Neural cell (in vitro differentiated cells): ENCODE data around the gene NELFA.

ENCODE experiments used
- EP300 ChIP-seq: fragments of 450-650 bp; conservative IDR thresholded peaks from 2 replicates; pipeline ENCODE4 v1.6.1; 2014; ENCODE audit warnings: antibody characterized with exemption, mild to moderate bottlenecking, moderate library complexity; ENCODE audit not compliant: poor library complexity, severe bottlenecking
- EZH2 ChIP-seq: fragments of 200-600, 300-800 bp; shearing (Covaris generic), sonication (generic); IDR thresholded peaks from 2 replicates; pipeline ENCODE4 v1.6.1; 2014; ENCODE audit warnings: antibody characterized with exemption, low read length, borderline replicate concordance, mild to moderate bottlenecking; ENCODE audit not compliant: insufficient read depth, poor library complexity, severe bottlenecking
- MXI1 ChIP-seq: fragments of 450-650 bp; conservative IDR thresholded peaks from 2 replicates; pipeline ENCODE4 v1.6.1; 2014; ENCODE audit warnings: antibody characterized with exemption, mild to moderate bottlenecking; ENCODE audit not compliant: poor library complexity, severe bottlenecking
- TAF1 ChIP-seq: IDR thresholded peaks from 2 replicates; pipeline ENCODE4 v1.6.1; 2012; ENCODE audit warnings: low read depth
- TF ChIP-seq, protein P1 (sequence below): fragments of 450-650 bp; IDR thresholded peaks from 2 replicates; pipeline ENCODE4 v1.5.1; 2014; ENCODE audit warnings: antibody characterized with exemption, mild to moderate bottlenecking, moderate library complexity; ENCODE audit not compliant: poor library complexity, severe bottlenecking

DNA sequence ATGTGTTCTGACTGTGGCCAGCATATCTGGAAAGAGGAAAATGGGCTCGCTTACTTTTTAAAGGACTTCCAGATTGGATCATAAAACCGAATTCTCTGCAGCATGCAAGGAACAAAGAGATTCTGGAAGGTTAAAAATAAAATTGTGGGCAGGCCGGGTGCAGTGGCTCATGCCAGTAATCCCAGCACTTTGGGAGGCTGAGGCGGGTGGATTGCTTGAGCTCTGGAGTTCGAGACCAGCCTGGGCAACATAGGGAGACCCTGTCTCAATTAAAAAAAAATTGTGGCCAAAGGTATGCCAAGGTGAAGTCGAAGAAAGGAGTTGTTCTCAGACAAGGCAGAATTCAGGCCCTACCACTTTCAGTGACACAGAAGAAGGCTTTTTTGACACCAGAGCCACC, 37.8 kb downstream of the NELFA start:
- TF ChIP-seq EP300 (no peak), MXI1 (no peak), EZH2 (no peak), TAF1 (no peak)
- TF ChIP-seq, protein P1, sequence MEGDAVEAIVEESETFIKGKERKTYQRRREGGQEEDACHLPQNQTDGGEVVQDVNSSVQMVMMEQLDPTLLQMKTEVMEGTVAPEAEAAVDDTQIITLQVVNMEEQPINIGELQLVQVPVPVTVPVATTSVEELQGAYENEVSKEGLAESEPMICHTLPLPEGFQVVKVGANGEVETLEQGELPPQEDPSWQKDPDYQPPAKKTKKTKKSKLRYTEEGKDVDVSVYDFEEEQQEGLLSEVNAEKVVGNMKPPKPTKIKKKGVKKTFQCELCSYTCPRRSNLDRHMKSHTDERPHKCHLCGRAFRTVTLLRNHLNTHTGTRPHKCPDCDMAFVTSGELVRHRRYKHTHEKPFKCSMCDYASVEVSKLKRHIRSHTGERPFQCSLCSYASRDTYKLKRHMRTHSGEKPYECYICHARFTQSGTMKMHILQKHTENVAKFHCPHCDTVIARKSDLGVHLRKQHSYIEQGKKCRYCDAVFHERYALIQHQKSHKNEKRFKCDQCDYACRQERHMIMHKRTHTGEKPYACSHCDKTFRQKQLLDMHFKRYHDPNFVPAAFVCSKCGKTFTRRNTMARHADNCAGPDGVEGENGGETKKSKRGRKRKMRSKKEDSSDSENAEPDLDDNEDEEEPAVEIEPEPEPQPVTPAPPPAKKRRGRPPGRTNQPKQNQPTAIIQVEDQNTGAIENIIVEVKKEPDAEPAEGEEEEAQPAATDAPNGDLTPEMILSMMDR, result no peak
